Measurements from ENCODE around the gene HAPSTR1. TPM values are rescaled to one million over a fixed set of nuclear protein-coding genes. Genes with fewer than 3 reads are reported as not detected.

The HAPSTR1 gene
- total and polyA plus RNA-seq, 2 of the 13 experiments (the other 11 are each of a cell fraction or from before 2014, with no cell fraction given) = 25.2 to 83.2 TPM

- TF ChIP-seq, protein P1, sequence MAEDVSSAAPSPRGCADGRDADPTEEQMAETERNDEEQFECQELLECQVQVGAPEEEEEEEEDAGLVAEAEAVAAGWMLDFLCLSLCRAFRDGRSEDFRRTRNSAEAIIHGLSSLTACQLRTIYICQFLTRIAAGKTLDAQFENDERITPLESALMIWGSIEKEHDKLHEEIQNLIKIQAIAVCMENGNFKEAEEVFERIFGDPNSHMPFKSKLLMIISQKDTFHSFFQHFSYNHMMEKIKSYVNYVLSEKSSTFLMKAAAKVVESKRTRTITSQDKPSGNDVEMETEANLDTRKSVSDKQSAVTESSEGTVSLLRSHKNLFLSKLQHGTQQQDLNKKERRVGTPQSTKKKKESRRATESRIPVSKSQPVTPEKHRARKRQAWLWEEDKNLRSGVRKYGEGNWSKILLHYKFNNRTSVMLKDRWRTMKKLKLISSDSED (CRISPR knock-in tag; IDR thresholded peaks at IDR 0.05) = 0 out of 2 replicates have a peak, but pooled peaks have one; percentile 12
- TF ChIP-seq YEATS4 (CRISPR knock-in tag; IDR thresholded peaks at IDR 0.05; ENCODE audit: borderline replicate concordance) (0 out of 2 replicates have a peak, but pooled peaks have one; percentile 27), ZNF124 (CRISPR knock-in tag; IDR thresholded peaks at IDR 0.05) (no peak), DMAP1 (CRISPR knock-in tag; IDR thresholded peaks at IDR 0.05) (peak; percentile 43), ZNF580 (CRISPR knock-in tag; IDR thresholded peaks at IDR 0.05; ENCODE audit: borderline replicate concordance, low read depth) (peak; percentile 23; the same call in 1 of the 2 replicates), BCL3 (CRISPR knock-in tag; IDR thresholded peaks at IDR 0.05) (peak; percentile 61; the same call in 1 of the 2 replicates), MTF1 (CRISPR knock-in tag; IDR thresholded peaks at IDR 0.05) (no peak), NR2C2 (CRISPR knock-in tag; IDR thresholded peaks at IDR 0.05; ENCODE audit: borderline replicate concordance) (no peak), SOX6 (IDR thresholded peaks at IDR 0.05) (no peak), SOX6 (CRISPR knock-in tag; IDR thresholded peaks at IDR 0.05) (peak; percentile 43; the same call in 1 of the 2 replicates), ZBTB44 (CRISPR knock-in tag; IDR thresholded peaks at IDR 0.05) (no peak), TIGD3 (CRISPR knock-in tag; IDR thresholded peaks at IDR 0.05; ENCODE audit: borderline replicate concordance) (0 out of 2 replicates have a peak, but pooled peaks have one; percentile 29), ZNF451 (CRISPR knock-in tag; IDR thresholded peaks at IDR 0.05) (no peak), NR0B2 (CRISPR knock-in tag; IDR thresholded peaks at IDR 0.05) (peak; percentile 12; the same call in 1 of the 2 replicates)
- TF ChIP-seq, protein P2, sequence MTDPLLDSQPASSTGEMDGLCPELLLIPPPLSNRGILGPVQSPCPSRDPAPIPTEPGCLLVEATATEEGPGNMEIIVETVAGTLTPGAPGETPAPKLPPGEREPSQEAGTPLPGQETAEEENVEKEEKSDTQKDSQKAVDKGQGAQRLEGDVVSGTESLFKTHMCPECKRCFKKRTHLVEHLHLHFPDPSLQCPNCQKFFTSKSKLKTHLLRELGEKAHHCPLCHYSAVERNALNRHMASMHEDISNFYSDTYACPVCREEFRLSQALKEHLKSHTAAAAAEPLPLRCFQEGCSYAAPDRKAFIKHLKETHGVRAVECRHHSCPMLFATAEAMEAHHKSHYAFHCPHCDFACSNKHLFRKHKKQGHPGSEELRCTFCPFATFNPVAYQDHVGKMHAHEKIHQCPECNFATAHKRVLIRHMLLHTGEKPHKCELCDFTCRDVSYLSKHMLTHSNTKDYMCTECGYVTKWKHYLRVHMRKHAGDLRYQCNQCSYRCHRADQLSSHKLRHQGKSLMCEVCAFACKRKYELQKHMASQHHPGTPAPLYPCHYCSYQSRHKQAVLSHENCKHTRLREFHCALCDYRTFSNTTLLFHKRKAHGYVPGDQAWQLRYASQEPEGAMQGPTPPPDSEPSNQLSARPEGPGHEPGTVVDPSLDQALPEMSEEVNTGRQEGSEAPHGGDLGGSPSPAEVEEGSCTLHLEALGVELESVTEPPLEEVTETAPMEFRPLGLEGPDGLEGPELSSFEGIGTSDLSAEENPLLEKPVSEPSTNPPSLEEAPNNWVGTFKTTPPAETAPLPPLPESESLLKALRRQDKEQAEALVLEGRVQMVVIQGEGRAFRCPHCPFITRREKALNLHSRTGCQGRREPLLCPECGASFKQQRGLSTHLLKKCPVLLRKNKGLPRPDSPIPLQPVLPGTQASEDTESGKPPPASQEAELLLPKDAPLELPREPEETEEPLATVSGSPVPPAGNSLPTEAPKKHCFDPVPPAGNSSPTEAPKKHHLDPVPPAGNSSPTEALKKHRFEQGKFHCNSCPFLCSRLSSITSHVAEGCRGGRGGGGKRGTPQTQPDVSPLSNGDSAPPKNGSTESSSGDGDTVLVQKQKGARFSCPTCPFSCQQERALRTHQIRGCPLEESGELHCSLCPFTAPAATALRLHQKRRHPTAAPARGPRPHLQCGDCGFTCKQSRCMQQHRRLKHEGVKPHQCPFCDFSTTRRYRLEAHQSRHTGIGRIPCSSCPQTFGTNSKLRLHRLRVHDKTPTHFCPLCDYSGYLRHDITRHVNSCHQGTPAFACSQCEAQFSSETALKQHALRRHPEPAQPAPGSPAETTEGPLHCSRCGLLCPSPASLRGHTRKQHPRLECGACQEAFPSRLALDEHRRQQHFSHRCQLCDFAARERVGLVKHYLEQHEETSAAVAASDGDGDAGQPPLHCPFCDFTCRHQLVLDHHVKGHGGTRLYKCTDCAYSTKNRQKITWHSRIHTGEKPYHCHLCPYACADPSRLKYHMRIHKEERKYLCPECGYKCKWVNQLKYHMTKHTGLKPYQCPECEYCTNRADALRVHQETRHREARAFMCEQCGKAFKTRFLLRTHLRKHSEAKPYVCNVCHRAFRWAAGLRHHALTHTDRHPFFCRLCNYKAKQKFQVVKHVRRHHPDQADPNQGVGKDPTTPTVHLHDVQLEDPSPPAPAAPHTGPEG (CRISPR knock-in tag; IDR thresholded peaks at IDR 0.05) = no peak
Observed at GRCh38 chr16:9092282-9092977, 986 bp downstream of the HAPSTR1 start (continued).
